ENCODE measurements around the gene CD1E. TPM values are rescaled to one million over a fixed set of nuclear protein-coding genes. Genes with fewer than 3 reads are reported as not detected.

The CD1E gene
- total RNA-seq, 1 donor from 2014 or later: not detected

GRCh38 chr1:158327481-158327880 is 26.2 kb upstream of the CD1E start:
- peaks cover 2% of the 10 kb centered on the region for H3K27me3 Mint-ChIP-seq (ENCODE audit: low read depth)
- no peak overlapping the region for H3K27ac Mint-ChIP-seq (ENCODE audit: unreplicated experiment)
- no peak for TF ChIP-seq CTCF (conservative IDR thresholded peaks at IDR 0.05)
- no peaks in the 10 kb centered on the region for H3K36me3 Mint-ChIP-seq (ENCODE audit: low read depth)
- H3K4me1 Mint-ChIP-seq: no peaks in the 10 kb centered on the region
- no peak for DNase-seq (ENCODE audit: low read depth, low spot score)
- no peaks in the 10 kb centered on the region for H3K9me3 Mint-ChIP-seq
- no peak overlapping the region for H3K4me3 Mint-ChIP-seq

GRCh38 chr1:158328426-158328825 is 25.3 kb upstream of the CD1E start:
- DNase-seq (ENCODE audit: low read depth, low spot score): no peak
- no peak overlapping the region for H3K4me3 Mint-ChIP-seq
- H3K27me3 Mint-ChIP-seq (ENCODE audit: low read depth): peaks cover 4% of the 10 kb centered on the region
- H3K4me1 Mint-ChIP-seq: no peaks in the 10 kb centered on the region
- no peak for TF ChIP-seq CTCF (conservative IDR thresholded peaks at IDR 0.05)
- H3K36me3 Mint-ChIP-seq (ENCODE audit: low read depth): no peaks in the 10 kb centered on the region
- no peaks in the 10 kb centered on the region for H3K9me3 Mint-ChIP-seq
- H3K27ac Mint-ChIP-seq (ENCODE audit: unreplicated experiment): no peak overlapping the region

- no peaks in the 10 kb centered on the region for H3K36me3 Mint-ChIP-seq (ENCODE audit: low read depth)
- TF ChIP-seq CTCF (conservative IDR thresholded peaks at IDR 0.05): no peak
- no peaks in the 10 kb centered on the region for H3K4me1 Mint-ChIP-seq
- H3K27me3 Mint-ChIP-seq (ENCODE audit: low read depth): peaks cover 4% of the 10 kb centered on the region
- no peak overlapping the region for H3K4me3 Mint-ChIP-seq
- no peak for DNase-seq (ENCODE audit: low read depth, low spot score)
- H3K9me3 Mint-ChIP-seq: no peaks in the 10 kb centered on the region
- H3K27ac Mint-ChIP-seq (ENCODE audit: unreplicated experiment): no peak overlapping the region
Observed at GRCh38 chr1:158329300-158329699, 24.4 kb upstream of the CD1E start.

GRCh38 chr1:158329733-158330132 is 24.0 kb upstream of the CD1E start:
- DNase-seq (ENCODE audit: low read depth, low spot score): no peak
- H3K27me3 Mint-ChIP-seq (ENCODE audit: low read depth): peaks cover 4% of the 10 kb centered on the region
- TF ChIP-seq CTCF (conservative IDR thresholded peaks at IDR 0.05): no peak
- H3K27ac Mint-ChIP-seq (ENCODE audit: unreplicated experiment): no peak overlapping the region
- no peak overlapping the region for H3K4me3 Mint-ChIP-seq
- no peaks in the 10 kb centered on the region for H3K4me1 Mint-ChIP-seq
- H3K36me3 Mint-ChIP-seq (ENCODE audit: low read depth): no peaks in the 10 kb centered on the region
- no peaks in the 10 kb centered on the region for H3K9me3 Mint-ChIP-seq

- no peaks in the 10 kb centered on the region for H3K4me1 Mint-ChIP-seq
- no peaks in the 10 kb centered on the region for H3K9me3 Mint-ChIP-seq
- H3K36me3 Mint-ChIP-seq (ENCODE audit: low read depth): no peaks in the 10 kb centered on the region
- no peak overlapping the region for H3K27ac Mint-ChIP-seq (ENCODE audit: unreplicated experiment)
- no peak for DNase-seq (ENCODE audit: low read depth, low spot score)
- H3K4me3 Mint-ChIP-seq: no peak overlapping the region
- H3K27me3 Mint-ChIP-seq (ENCODE audit: low read depth): peaks cover 4% of the 10 kb centered on the region
- no peak for TF ChIP-seq CTCF (conservative IDR thresholded peaks at IDR 0.05)
Observed at GRCh38 chr1:158330391-158331105, 23.1 kb upstream of the CD1E start.

Measured in neural crest cell (in vitro differentiated cells).